Erythroblast (primary cell): Measurements from ENCODE around the gene SUPT16H.

Source experiments
- GATA1 ChIP-seq: IDR thresholded peaks from 2 replicates; pipeline ENCODE4 v1.6.1; 2011; ENCODE audit warnings: low read depth, mild to moderate bottlenecking, control low read depth, low read length, moderate library complexity
- POLR2A ChIP-seq: IDR thresholded peaks from 2 replicates; pipeline ENCODE4 v1.6.1; 2011; ENCODE audit warnings: mild to moderate bottlenecking, low read length

DNA sequence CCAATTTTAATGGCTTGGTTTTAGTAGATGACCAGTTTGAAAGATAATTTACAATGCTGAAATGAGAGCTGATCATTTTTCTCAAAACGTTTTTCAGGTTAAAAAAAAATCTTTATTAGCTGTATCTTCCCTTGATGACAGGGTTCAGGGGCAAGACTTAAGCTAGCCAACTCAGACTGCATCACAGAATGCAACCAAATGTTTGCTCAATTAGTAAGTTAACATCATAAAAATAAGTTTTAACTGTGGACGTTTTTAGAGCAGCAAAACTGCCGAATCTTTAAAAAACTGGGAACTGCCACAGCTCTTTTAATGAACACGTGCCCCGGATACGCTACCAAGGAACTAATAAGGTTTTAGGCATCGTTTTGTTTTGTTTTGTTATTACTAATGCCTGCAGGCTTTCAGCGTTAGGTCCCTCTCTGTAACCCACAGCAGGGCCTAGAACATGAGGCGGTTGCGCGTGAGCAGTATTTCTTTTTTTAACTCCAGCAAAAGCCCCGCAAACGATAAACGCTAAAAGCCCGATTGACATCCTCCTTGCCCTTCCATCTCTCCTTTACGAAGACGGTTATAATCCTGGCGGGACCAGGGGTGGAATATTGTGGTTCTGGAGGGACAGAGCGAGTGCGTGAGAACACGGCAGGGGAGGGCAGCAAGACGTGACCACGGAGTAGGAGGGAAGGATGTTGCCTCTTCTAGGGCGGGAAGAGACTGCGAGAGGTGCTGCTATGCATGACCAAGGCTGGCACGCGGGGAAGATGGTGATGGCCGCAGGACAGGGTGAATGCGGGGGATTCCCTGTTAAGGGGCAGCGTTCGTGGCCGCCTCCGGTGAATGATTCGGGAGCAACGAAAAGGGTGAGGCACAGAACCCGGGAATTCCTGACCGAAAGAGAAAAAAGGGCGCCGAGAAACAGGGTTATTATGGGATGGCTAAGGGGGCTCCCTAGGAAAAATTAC is 652 bp downstream of the SUPT16H start:
- no peak for TF ChIP-seq POLR2A
- TF ChIP-seq GATA1: no peak
